GM19193 (cell line): Measurements from ENCODE around the gene NGEF.

Experiments used
- POLR2A ChIP-seq: IDR thresholded peaks from 4 replicates; pipeline ENCODE4 v1.6.1; 2011; ENCODE audit not compliant: insufficient read depth, insufficient read length; ENCODE audit errors: extremely low read depth

Gene NGEF

DNA sequence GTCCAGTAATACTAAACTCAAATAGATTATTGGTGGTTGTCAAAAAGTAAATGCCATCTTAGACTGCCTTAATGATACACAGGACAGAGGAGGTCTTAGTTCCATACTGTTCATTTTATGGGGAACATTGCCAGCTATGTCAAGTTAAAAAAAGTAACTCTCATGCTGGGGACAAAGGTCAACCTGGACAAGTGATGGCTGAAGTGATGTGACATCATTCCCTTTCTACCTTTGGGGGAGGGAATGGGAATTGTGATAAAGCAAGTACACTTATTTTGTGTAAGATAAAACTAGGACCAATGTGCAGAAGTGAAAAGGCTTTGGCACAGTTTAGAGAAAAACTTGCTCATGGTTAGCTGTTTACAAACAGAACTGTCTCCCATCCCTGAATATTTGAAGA is 167.0 kb downstream of the NGEF start:
- no peak for TF ChIP-seq POLR2A

DNA sequence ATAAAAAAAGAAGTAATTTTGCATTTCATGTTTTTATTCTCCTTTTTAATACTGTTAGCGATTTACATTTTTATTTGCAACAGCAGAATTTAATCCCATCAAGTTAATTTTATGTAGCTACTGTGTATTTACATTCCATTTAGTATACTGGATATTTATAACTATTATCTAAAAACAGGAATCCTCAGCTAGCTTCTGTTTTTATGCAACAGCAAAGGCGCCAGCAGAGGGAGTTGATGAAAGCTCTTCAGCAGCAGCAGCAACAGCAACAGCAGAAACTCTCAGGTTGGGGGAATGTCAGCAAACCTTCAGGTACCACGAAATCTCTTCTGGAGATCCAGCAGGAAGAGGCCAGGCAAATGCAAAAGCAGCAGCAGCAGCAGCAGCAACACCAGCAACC is 169.2 kb downstream of the NGEF start:
- no peak for TF ChIP-seq POLR2A

DNA sequence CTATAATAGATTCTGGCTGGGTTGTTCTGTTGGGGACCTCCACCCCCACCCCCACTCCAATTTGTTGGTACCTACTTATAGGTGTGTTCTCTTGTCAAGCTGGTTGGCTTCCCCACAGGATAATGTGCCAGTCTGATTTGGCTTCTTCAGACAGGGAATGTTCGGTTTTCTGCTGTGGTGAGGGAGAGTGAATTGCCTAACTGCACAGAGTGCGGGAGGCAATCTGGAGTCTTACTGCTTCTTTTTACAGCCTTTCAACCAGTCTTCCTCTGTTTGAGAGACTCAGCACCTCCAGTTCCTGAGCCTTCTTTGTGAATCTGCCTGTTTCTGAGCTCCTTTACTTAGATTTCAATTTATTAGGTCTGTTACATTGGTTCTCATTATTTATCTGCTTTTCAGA is 170.4 kb downstream of the NGEF start:
- no peak for TF ChIP-seq POLR2A

DNA sequence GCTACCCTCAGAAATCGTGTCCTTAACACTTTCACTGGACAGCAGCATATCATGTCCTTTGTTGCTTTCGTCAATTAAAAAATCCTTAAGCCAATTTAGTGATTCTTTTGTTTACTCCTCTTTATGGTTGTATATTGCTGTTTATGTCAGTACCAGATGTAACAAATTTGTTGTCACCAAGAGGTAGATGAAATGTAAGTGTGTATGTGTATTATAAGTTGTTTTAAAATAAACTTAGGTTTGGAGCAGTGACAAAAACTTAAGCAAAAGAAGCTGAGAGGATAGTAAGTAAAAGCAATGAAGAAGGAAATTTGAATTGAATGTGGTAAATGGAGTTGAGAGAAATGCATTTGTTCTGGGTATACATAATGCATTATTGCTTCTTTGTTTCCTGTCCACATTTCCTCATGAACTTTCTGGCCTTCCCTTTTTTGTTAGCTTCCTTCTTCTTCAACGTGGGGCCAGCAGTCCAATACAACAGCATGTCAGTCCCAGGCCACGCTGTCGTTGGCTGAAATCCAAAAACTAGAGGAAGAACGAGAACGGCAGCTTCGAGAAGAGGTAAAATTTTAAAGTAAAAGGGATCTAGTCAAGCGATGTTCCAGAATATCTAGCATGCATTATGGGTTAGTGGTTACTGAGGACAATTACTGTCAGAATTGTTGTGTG is 173.5 kb downstream of the NGEF start:
- no peak for TF ChIP-seq POLR2A

DNA sequence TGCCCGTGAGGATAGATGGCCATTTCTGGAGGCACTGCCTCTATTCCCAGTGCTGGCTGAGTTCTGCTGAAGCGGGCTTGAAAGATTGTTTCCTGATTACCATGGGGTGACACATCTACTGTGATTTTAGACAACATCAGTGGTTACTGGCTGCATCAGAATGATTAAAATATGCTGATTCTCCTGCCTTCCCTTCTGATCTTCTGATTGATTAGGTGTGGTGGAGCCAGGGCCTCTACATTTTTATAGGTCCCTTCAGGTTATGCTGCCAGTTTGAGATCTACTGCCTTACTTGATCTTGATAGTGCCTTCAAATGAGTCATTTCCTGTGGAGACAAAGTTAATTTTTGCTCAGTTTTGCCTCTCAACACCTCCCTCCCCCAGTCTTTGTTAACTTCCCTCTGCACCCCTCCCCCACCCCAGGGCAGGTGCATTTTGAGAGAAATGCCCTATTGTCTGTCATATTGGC is 174.6 kb downstream of the NGEF start:
- no peak for TF ChIP-seq POLR2A

DNA sequence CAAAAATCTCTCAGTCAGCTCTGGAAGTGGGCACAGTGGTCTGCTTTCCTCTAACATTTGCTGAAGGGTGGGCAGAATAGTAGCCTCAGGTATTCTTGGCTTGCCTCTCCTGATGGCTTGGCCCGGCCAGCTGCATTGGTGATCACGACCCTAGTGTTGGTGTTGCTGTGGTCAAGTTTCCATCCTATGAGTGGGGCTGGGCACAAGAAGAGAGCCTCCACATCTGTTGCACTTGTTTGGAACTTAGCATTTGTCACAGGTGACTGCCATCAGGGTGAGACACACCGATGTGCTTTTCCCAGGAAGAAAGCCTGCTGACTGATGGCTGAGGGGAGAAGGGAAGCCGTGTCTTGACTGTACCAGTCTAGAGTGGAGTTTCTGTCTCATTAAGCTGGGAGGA is 176.1 kb downstream of the NGEF start:
- TF ChIP-seq POLR2A = no peak

DNA sequence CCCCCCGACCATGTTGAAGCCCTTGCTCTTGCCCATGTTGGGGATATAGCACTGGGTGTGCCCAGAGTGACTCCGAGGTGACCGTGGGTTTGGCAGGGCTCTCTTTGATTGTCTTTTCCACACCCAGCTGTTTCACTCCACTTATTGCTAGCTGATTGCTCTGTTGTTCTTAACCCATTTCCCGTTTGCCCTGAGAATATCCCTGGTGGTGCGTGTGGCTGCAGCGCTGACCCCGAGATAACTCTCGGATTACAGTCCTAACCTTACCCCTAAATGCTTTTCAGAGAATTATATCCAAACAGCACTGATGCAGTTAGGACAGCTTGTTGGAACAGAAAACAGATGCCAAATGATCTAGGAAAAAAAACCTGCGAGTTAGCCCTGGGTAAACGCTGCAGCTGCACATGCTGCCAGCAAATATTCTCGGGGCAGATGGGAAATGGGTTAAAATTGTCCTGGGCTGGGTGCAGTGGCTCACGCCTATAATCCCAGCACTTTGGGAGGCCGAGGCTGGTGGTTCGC is 177.3 kb downstream of the NGEF start:
- no peak for TF ChIP-seq POLR2A

DNA sequence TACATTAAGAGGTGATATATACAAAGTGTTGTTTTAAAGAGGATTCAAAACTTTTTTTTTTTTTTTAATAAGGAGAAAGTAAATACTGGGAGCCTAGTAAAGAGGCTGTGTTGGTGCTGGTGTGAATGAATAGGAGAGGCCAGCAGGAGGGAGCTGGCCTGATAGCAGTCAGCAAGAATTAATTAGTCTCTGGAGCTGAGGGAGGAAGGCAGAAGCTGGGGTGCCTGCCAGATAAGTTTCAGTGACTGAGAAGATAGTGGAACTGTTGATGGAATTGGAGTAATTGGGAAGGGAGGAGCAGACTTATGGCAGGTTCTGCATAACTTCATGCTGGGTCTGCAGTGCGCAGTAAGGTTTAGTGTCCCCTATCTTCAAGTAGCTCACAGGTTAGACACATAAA is 179.2 kb downstream of the NGEF start:
- TF ChIP-seq POLR2A = no peak

DNA sequence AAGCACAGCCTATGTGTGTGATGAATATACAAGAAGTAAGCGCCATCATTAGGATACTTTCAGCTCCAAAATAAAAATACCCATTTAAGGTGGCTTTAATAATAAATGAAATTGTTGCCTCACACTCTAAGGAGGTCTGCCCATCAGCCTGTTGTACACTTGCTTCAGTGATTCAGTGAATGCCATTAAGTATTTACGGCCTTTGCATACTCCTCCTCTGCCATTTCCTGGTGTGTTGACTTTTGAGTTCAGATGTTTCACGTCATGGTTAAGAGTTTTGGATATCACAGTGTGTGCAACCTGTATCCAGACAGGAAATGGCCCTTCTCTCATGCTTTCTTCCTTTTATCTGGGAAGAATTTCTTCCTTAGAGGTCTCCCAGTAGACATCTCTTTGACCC is 181.6 kb downstream of the NGEF start:
- no peak for TF ChIP-seq POLR2A

DNA sequence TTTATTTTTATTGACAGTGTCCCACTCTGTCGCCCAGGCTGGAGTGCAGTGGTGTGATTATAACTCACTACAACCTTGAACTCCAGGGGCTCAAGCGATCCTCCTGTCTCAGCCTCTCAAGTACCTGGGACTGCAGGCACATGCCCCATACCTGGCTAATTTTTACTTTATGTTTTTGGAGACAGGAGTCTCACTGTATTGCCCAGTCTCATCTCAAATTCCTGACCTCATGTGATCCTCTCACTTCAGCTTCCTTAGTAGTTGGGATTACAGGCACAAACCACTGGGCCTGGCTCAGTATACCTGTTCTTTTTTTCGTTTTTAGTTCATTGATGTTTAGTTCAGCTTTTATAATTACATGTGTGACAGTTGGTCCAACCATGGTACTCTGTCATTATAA is 183.1 kb downstream of the NGEF start:
- TF ChIP-seq POLR2A = no peak
